ENCODE measurements around the gene ABCE1.
A peak's percentile ranks its signal among the peaks of the same experiment; 100 is the strongest.

ABCE1 gene
- total RNA-seq: 164 to 553 reads per million in 2 experiments

DNA sequence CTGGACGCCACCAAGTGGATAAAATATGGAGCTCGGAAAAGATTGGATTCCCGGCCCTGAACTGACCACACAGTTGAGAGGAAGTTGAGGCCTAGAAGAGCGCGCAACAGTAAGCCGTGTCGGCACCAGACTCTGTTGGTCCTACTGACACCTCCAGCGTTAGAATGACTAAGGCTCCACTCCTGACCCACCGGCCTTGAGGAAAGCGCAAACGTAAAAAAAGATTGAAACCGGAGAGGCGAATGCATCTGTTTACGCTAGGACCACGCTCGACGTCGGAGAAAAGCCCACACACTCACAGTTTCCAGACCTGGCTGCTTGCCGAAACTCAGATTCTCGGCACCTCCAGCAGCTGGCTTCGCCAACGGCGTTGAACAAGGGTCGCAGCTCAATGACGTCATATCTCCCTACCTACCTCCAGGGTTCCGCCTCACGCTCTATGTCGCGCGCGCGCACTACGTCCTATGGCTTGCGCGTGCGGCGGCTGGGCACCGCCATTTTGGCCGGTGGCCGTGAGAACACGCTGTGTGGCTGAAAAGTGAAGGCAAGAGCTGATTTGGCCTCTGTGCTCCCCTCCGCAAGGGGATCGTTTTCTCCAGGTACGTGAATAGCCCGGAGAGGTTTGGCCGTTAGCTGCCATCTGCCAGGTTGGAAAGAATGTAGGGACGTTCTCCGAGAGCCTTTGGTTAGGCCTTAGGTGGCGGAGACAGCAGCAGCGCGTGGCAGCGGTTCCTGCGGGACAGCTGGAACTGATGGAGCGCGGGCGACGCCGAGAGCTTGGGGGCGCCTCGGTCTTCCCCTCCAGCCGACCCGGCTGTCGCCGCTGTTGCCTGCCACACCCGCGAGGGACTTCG is at the start of gene ABCE1, which contains the start of gene ANAPC10:
Gene ABCE1, plus strand, starts transcription at position 491 of the 854 bp plus-strand sequence. CDS start 6,102 bp downstream, outside the sequence.
Gene ANAPC10, minus strand, starts transcription at position 376 of the 854 bp plus-strand sequence. CDS start 2,097 bp downstream, outside the sequence.
- peak; percentile 94 for DNase-seq (ENCODE audit: low read depth)

DNA sequence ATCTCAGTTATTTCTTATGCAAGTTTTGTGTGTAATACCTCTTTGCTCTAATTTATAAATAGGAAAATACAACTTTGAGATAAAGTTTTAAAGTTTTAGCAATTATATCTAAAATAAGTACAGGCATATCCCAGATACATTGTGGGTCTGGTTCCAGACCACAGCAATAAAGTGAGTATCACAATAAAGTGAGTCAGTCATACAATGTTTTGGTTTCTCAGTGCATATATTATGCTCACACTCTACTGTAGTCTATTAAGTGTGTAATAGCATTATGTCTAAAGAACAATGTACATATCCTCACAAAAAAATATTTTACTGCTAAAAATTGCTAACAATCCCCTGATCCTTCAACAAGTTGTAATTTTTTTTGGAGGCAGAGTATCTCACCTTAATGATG is 49.3 kb upstream of the ABCE1 start:
- no peak for DNase-seq (ENCODE audit: low read depth)

DNA sequence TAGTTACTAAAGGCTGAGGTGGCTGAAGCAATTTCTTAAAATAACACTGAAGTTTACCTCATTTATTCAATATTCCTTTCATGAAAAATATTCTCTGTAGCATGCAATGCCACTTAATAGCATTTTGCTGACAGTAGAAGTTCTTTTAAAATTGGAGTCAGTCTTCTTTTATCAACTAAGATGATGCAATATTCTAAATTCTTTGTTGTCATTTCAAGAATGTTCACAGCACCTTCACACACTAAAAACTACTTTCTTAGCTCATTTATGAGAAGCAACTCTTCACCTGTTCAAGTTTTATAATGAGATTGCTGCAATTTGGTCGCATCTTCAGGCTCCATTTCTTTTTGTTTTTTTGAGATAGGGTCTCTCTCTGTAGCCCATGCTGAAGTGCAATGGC is 48.9 kb upstream of the ABCE1 start:
- no peak for DNase-seq (ENCODE audit: low read depth)

DNA sequence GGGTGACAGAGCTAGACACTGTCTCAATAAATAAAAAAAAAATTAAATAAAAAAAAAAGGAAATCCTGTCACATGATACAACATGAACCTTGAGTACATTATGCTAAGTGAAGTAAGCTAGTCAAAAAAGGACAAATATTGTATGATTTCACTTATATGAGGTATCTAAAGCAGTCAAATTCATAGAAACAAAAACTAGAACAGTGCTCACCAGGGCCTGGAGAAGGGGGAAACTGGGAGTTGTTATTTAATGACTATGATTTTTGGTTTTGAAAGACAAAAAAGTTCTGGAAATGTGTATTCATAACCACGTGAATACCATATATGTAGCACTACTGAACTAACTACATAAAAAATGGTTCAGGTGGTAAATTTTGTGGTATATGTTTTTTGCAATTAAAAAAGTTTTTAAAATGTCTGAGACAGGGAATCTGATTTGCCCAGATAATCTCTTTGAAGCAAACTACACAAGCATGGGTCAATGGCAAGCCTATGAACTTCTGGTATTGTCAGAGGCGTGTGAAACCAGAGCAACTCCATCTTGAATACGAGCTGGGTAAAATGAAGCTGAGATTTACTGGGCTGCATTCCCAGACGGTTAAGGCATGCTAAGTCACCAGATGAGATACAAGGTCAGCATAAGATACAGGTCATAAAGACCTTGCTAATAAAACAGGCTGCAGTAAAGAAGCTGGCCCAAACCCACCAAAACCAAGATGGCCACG is 42.4 kb upstream of the ABCE1 start:
- DNase-seq (ENCODE audit: low read depth): no peak

DNA sequence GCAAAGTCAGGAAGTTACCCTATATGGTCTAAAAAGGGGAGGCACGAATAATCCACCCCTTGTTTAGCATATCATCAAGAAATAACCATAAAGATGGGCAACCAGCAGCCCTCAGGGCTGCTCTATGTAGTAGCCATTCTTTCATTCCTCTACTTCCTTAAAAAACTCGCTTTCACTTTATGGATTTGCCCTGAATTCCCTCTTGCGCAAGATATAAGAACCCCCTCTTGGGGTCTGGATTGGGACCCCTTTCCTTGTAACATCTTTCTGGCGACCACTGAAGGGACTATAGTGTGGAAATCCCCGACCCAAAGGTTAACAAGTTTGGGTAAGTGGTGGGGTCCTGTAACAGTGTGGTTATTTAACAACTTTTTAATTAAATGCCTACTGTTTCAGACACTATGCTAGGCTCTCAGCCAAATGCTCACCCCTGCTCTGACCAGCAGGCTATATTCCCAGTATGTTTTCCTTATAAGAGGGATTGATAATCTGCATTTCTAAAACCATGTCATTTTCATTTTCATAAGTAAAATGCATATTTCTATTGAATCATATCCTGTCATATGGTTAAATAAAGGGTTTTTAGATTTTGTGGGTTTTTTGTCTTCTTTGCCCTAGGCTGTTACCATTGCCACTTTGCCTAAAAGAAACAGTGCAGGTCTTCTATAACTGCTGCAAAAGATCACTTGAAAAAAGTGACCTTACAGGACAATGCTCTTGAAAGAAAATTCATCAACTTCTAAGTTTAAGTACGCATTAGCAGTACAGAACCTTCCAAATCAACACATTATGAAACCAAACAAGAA is 41.6 kb upstream of the ABCE1 start:
- no peak for DNase-seq (ENCODE audit: low read depth)

DNA sequence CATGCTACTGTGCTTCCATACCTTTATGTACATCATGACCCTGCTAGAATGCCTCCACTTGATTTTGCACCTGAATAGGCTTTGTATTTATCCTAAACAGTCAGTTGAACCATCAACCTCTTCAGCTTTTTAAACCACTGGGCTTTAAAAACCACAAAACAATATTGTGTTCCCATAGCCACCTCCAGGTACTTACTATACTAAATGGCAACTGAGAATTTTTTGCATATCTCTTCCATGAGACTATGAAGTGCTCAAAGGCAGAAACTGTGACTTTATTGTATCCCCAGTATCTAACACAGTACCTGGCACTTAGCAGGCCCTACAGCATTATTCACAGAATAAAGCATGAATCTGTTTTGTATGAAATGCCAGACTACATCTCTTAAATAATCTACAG is 39.9 kb upstream of the ABCE1 start:
- no peak for DNase-seq (ENCODE audit: low read depth)

DNA sequence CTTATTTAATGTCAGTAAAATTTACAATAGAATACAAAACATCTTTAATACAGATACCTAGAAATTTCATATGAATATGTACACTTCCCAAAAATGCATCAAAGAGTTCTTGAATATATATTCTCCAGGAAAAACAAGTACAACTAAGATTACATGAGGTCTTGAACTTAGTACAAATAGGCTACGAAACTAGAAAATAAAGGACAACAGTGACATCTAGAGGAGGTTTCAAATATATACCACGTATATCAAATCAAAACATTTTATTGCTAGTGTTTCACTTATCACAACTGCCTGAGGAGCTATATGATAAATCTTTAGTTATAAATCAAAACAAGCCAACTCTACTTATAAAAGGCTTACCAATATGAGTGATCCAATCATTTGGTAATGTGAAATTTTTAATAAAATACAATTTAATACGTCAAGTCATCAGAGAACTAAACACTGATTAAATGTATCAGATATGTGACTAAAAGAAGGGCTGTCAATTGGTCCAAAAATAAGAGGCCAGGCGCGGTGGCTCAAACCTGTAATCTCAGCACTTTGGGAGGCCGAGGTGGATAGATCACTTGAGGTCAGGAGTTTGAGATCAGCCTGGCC is 36.7 kb upstream of the ABCE1 start:
- DNase-seq (ENCODE audit: low read depth): no peak

DNA sequence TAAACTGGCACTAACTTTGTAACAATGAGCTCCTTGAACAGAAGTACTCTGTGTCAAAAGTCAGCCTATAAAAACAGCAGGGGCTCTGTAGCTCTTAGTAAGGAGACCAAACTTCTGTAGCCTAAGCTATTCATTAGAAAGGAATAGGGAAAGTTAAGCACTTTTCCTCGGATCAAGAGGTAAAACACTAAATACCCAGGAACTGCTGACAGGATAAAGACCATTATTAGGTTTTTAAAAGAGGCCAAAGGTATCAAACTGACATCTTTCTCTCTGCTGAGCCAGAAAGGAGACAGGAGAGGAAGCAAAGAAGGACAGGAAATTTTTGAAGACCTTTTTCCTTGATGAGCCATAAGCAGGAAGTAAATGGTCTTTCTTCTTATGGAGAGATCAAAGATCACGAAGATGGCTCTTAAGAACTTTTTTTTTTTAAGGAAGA is 32.0 kb upstream of the ABCE1 start:
- DNase-seq (ENCODE audit: low read depth): no peak

DNA sequence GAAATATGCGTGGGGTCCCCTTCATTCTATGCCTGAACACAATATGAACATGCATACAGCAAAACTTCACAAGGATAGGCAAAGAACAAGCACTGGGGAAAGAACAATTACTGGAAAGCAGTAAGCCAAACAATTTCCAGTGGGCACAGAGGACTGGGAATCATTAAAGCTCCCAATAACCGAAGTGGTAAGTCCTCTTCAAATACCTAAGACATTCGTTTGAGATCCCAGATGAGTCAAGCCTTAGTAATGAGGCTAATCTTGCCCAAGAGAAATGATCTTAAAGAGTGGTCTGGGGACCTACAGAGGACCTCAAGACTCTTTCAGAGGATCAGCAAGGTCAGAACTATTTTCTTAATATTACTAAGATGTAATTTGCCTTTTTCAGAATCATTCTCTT is 28.8 kb upstream of the ABCE1 start:
- no peak for DNase-seq (ENCODE audit: low read depth)

DNA sequence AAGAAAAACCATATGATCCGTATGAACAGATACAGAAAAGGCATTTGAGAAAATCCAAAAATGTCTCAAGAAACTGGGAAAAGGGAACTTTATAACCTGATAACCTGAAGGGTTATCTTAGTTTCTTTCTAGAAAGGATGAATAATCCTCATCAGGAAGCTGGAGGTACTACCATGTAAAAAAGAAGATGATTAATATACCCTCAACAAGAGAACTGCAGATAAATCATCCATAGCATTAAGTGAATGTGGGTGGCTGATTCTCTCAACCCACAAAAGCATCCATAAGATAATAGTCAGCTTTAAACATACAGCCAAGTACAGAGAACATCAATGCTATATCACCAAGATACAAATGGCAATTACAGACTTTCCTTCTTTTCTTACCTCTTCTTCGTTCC is 26.6 kb upstream of the ABCE1 start:
- DNase-seq (ENCODE audit: low read depth): no peak

DNA sequence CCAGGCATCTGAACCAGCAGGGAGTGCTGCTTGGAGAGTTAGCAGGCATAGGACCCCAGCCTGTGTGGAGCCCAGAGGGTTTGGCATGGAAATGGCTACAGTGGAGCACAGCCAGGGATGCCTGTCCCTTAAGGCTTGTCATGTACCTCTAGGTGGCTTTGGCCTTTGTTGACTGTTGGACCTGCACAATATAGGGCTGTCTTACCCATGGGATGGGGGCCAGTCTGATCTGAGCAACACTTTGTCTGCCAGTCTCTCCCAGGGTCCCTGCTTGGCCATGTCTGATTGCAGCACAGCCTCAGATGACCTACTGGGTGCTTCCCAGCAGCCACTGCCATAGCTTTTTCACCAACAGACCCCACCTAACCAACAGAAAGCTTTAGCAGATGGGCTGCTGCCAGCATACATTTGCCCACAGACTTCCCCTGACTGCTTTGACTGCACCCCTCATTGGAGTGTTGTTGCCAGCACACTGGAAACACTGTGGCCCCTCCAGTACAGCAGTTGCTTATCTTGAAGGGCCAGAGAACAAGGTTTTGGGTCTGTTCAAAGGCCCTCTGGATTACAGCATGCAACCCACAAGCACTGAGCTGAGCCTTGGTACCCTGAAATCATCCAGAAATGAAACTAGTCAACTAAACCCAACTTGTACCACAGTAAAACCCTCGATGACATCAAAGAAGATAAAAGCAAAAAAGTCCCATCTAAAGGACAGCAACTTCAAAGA is 22.2 kb upstream of the ABCE1 start:
- no peak for DNase-seq (ENCODE audit: low read depth)

DNA sequence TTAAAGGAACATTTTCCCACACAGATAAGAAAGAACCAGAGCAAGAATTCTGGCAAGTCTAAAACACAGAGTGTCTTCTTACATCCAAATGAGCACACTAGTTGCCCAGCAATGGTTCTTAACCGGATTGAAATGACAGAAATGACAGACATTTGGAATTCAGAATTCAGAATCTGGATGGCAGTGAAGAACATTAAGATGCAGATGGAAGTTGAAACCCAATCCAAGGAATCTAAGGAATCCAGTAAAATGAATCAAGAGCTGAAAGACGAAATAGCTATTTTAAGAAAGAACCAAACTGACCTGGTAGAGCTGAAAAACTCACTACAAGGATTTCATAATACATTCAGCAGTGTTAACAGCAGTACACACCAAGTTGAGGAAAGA is 21.6 kb upstream of the ABCE1 start:
- DNase-seq (ENCODE audit: low read depth): no peak

DNA sequence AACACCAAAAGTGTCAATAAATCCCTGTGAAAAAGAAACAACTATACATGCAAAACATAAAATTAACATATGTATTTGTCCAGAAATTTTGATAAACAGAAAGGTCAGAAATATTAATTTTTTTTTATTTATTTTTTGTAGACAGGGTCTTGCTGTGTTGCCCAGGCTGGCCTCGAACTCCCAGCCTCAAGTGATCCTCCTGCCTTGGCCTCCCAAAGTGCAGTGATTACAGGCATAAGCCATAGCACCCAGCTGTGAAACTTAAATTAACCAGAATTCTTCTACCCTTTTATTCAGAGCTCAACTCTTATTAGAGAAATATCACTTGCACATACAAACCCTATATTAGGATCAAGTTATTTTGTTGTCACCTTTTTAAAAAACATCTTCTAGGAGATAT is 16.4 kb upstream of the ABCE1 start:
- DNase-seq (ENCODE audit: low read depth): no peak

DNA sequence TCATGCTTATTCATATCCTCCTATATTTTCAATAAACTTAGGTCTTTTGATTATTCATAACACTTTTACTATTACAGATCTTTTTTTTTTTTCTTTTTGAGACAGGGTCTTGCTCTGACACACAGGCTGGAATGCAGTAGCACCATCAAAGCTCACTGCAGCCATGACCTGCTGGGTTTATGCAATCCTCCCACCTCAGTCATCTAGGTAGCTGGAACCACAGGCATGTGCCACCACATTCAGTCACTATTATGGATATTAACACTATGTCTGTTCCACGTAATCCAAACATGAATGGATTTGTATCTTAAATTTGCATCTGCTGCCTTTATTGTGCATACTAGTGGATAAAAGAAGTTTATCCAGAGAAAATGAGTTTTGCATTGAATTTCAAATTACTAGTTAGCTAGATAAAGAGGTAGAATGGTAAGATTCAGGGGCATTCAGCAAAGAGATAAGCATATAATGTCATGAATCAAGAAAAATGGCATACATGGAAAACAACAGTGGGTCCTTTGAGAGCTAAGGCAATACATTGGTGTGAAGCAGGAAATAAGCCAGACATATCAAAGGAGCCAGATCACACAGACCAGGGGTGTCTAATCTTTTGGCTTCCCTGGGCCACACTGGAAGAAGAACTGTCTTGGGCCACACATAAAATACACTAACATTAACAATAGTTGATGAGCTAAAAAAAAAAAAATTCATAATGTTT is 14.1 kb upstream of the ABCE1 start:
- DNase-seq (ENCODE audit: low read depth): no peak

DNA sequence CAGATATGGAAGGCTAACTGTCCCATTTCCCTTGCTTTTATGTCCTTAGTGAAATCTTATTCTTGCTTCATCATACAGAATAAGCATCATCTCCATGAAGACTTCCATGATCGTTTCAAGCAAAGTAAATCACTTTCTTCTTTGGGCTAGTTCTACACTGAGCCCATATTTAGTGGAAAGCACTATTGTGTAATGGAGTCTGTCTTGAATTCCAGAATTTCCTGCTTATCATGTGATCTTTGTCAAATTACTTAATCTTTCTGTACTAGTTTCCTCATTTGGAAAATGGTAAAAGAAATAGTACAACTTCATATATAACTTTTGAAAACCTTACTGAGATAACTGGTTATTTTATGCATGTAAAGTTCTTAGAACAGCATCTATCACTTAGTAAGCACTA is 7.7 kb upstream of the ABCE1 start:
- DNase-seq (ENCODE audit: low read depth): no peak

DNA sequence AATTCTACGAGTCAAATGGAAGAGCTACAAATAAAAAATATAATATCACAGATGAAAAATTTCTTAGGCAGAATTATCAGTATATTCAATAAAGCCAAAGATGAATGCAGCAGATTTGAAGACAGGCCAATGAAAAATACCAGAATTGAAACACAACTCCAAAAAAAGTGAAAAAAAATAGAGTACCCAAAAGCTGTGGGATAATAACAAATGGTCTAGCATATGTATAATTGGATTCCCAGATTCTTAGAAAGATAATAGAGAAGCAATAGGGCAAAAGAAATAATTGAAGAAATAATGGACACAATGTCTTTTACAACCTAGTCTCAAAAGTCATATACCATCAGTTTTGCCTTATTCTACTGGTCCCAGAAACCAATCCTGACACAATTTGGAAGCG is 4.5 kb upstream of the ABCE1 start:
- no peak for DNase-seq (ENCODE audit: low read depth)

DNA sequence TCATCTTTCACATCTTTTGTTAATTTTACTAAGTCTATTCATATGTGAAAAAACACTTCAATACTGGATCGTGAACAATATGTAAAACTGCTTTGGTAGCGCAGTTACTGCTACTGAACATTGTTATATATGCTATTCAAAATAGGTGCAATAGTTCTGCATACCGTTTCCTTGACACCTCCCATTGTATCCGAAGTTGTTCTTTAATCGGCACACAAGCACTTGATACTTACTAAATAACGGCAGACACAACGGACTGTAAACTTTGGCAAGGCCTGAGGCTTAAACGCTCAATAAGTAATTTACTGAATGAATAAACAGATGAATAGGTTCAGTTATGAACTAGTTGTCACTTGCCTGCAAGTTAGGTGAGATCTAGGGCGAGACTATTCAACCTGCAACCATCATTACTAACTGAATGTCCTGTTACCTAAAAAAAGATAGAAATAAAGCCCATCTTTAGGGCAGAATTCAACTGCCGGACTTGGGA is 735 bp upstream of the ABCE1 start:
- DNase-seq (ENCODE audit: low read depth): no peak

DNA sequence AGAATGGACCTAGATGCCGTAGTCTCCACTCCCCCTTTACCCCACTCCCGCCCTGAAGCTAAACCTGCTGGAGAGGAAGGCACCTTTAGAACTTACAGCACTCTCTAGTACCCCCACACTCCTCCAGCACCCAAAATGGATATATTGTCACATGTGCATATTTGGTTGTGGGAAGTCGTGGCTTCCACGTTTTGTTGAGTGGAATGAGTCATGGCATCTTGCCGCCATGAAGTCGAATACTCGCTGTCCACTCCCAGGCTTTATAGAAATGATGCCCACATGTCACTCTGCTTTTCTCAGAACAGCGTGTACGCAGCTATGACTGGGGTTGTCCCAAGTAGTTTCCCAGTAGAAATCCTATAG is 545 bp downstream of the ABCE1 start:
- peak; percentile 17 for DNase-seq (ENCODE audit: low read depth)

DNA sequence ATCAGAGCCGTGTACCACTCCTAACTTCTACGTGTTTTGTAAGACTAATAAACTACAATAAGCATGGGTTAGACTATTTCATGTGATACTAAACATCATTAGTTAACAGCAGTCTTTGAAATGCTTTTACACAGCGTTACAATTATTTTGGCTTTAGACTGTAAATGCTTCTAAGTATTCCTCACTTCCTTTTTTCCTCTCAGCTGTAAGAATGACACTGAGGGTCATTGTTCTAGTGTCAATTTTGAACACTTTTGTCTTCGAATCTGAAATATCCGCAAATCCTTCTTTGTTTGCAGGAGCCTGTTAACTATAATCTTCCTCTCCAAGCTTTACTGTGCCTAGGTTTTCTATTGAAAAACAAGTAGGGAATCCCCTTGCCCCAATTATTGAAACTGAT is 1.5 kb downstream of the ABCE1 start:
- DNase-seq (ENCODE audit: low read depth): no peak

DNA sequence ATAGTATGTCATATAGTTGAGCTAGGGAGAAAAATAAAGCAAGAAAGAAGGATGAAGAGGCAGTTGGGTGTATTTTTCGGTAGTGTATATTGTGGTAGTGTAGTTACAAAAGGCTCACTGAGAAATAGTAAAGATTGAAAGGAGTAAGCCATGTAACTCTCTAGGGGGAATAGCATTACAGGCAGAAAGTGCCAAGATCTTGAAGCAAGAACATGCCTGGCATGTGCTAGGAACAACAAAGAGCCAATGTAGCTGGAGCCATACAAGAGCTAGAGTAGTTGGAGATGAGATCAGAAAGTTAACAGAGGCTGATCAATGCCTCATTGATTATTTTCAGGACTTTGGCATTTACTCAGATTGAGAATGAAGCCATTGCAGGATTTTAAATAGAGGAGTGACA is 3.0 kb downstream of the ABCE1 start:
- DNase-seq (ENCODE audit: low read depth): no peak
